ENCODE data around the gene AARS2.
"Not testable (repeated sequence)": the region's sequence is repeated elsewhere in the genome, so short reads cannot be mapped to it uniquely, and the experiment has no call there.

GRCh38 chr6:44346818-44347217 lies 33.7 kb upstream of the AARS2 start:
- not testable (repeated sequence) for TF ChIP-seq CTCF, POLR2A (IDR thresholded peaks at IDR 0.05)

Data from uterus (tissue), 2 donors.